HG02973 (cell line): ENCODE results near the gene STK17A.

ENCODE experiments used
- ATAC-seq: cut with Tn5 transposase; IDR thresholded peaks from one replicate; pipeline ENCODE4 v1.9.1; 2021; ENCODE audit warnings: moderate library complexity; ENCODE audit not compliant: unreplicated experiment

Gene STK17A

DNA sequence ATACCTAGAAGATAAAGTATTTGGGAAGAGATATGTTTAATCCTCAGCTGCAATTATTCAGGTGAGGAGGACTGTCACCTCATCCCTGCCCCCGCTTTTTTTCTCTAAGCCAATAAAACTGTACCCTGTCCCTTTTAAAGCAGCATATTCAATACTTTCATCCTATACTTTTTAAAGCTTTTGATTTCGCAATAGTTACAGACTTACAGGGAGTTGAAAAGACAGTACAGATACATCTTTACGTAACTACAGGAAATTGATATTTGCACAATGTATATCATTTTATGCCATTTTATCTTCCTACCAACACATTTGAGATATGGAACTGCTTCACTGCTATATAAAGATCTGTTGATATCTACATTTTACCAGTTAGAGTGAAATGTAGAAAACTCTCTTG is 47.6 kb downstream of the STK17A start:
- no peak for ATAC-seq

- no peak for ATAC-seq
These were observed 48.7 kb downstream of the STK17A start for GRCh38 chr7:43631559-43631958.

DNA sequence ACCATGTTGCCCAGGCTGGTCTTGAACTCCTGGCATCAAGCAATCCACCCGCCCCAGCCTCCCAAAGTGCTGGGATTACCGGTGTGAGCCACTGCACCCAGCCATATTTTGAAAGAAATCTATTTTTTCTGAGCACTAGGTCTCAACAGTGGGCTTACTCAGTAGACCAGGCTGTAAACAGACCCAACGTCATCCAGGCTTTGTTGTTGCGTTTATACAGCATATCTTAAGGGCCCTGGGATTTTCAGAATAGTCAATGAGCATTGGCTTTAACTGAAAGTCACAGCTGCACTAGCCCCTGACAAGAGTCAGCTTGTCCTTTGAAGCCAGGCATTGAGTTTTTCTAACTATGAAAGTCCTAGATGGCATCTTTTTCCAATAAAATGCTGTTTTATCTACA is 49.8 kb downstream of the STK17A start:
- no peak for ATAC-seq

DNA sequence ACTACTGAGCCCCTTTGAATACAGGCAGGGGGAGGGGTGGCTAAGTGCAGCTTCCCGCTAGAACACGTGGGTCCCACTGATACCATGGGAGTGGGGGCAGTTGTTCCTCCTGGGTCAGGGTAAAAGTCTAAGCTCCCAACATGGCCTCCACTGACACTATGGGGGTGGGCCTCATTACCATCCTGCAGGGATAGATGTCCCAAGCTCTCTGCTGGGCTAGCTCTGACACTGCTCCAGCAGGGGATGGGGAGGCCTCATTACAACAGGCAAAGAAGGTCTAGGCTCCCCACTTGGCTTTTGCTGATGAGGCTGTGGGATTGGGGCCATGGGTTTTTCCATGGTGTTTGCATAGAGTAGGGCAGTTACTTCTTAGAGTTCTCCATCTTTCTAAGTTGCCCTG is 51.5 kb downstream of the STK17A start:
- ATAC-seq: no peak

GRCh38 chr7:43636093-43636492 is 53.2 kb downstream of the STK17A start:
- ATAC-seq: no peak

DNA sequence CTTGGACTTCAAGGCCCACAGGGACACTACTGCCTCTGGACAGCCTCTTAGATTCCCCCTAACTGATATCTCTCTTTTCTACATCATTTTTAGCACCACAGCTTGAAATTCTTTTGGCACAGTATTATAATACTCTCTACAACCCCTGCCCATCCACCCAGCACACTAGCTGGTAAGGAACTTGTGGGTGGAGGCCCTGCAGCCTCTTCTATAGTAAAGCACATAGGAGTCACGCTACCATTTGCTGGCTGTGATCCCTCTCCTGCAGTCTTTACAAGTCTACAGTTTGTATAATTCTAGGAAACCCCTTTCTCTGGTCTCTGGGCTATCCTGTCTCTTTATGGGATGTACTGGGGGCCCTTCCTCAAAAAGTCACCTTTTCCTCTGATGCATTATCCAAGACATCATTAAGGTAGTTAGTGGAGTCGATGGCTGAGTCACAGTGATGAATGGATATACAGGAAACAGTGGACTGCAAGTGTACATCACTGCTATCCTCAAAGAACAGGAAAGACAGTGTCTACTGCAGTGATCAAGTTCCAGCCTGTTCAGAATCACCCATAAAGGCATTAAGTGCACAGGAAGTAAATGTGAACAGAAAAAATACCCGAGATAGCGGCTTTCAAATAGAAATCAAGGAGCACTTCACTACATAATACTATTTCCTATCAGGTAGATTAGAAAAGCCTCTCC is 54.4 kb downstream of the STK17A start:
- no peak for ATAC-seq

DNA sequence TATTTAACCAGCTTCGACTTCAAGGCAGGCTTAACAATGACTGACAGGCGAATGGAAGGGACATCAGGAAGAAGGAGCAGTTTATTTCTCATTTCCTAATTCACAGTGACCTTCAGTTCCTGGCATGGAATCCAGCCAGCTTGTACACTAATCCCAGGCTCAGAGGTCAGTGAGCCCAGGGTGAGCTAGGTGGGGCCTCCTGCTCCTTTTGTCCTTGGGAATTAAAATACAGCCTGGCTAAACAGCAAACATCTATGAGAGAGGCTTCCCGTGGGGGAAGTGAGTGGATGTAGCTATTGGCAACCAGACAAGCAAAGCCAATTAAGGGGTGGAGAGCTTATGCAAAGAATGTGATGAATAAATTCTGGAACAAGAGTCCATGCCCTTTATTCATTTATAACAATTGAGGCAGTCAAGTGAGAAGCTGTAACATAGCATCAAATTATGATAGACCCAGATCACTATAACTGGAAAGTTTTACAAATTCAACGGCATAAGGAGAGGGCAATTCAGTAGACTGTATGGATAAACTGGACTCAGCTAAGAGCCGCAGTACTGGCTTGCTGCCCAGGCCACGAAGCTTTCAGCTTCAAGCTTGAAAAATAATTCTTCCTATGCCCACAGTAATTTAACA is 57.1 kb downstream of the STK17A start:
- ATAC-seq: no peak

GRCh38 chr7:43640679-43641078 is 57.8 kb downstream of the STK17A start:
- ATAC-seq: no peak

DNA sequence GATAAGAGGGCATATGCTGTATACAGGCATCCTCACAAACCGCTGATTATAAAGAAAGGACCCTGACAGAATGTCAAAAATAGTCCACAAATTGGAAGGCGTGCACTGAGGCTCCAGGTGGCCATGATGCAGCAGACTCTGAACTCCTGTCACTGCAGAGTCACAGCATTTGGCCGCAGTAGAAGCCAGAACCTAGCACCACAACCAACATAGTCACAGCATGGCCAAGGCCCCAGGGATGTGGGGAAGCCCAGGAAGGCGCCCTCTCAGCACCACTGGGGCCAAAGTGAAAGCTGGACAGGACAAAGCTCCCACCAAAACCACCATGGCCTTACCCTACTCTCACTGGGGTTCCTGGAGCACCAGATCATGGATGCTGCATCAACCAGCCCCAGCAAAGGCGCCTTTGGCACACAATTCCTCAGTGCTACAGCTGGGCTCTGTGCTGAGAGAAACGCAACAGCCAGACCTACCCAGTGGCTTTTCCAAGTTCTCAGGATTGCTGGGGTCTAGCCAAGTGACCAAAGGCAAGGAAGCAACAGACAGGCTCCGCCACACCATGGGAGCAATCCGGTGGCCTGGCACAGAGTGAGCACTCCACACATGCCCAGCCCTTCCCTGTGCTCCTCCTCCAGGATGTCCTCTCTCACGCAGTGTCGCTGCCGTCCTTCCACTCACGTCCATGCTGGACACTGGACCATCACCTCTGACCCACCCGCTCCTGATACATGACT is 60.2 kb downstream of the STK17A start:
- no peak for ATAC-seq

- no peak for ATAC-seq
These were observed 60.9 kb downstream of the STK17A start for GRCh38 chr7:43643846-43644245.

DNA sequence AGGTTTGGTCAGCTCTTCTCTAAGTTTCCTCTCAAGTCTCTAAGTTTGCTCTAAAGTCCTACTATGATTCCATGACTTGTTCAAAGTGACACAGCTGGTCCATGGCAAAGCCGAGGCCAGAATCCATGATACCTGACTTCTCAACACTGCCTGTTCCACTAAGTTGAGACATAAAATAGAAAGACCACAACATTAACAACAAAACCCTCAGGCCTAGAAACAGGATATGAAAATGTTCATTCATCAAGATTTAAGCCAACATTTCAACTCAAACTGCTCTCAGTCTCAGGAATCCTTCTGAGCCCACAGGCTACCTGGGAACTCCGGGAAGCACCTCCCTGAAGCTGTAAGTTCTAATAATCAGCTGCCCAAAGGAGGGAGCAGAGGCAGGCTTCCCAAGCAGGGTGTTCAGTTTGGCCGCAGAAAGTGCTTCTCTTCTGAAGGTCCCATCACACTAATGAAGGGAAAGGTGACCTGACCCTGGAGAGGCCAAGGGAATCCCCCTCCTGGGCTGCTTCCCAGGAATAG is 62.9 kb downstream of the STK17A start:
- no peak for ATAC-seq

- no peak for ATAC-seq
These were observed 63.9 kb downstream of the STK17A start for GRCh38 chr7:43646603-43647338.

DNA sequence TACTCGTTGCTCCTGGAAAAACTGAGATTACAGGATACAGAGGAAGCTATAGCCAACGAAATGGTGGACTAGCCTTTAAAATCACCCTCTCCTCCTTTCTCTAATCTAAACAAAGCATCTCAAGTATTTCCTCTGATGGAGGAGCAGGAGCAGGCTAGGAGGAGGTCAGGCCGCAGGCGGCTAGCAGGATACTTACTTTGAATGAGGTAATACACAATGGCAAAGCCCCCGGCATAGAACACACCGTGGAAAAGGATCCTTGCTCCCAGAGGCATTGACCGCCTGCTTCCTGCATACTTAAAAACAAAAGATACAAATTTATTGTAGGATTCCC is 64.4 kb downstream of the STK17A start:
- no peak for ATAC-seq

- no peak for ATAC-seq
These were observed 65.0 kb downstream of the STK17A start for GRCh38 chr7:43647673-43648472.

GRCh38 chr7:43648473-43649406 is 65.8 kb downstream of the STK17A start:
- peak; percentile 41 for ATAC-seq

- peak; percentile 69 for ATAC-seq
These were observed 66.9 kb downstream of the STK17A start for GRCh38 chr7:43649755-43650274.

DNA sequence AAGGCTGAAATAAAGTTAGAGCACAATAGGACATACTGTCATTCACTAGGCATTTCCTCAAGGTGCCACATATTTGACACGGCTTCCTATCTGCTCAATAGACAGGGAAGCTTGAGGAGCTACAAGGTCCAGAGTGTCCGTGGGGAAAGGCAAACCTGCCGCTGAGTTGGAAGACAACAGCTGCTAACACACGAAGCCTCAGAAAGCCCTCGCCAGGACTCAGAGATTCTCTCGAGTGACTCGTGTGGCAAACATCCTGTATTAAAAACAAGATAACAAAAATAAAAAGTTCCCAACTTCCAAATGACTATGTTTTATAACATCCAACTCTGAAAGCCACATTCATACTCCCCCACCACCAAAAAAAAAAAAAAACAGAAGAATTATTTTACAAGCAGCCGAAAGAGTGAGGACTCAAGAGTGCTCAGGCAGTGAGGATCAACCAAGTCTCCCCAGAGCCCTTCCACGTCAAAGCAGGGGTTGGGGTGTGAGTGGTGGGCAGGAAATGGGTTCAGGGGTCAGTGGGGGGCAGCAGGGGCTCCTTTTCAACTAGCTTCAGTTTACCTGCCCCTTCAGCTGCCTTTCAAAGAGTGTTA is 67.6 kb downstream of the STK17A start:
- no peak for ATAC-seq

- no peak for ATAC-seq
These were observed 69.5 kb downstream of the STK17A start for GRCh38 chr7:43652364-43652763.

GRCh38 chr7:43653466-43653865 is 70.6 kb downstream of the STK17A start:
- ATAC-seq: no peak
